Left renal cortex interstitium (tissue), 4 donors: ENCODE data around the gene UIMC1. TPM values are rescaled to one million over a fixed set of nuclear protein-coding genes. Genes with fewer than 3 reads are reported as not detected.
"Not testable (repeated sequence)": the region's sequence is repeated elsewhere in the genome, so short reads cannot be mapped to it uniquely, and the experiment has no call there.

Source experiments
- DNase-seq, 4 donors: peaks; one replicate each; pipeline ENCODE4 v3.0.0-alpha.2; 2013; ENCODE audit warnings: low read depth in 4 of 4, low spot score in 2 of 4, missing footprints in 1 of 4
- polyA plus RNA-seq, 4 donors: library from polyadenylated mRNA; unstranded; fragments of 120-200 nt; gene quantifications; one replicate each; pipeline ENCODE4 v1.2.1, GENCODE V29; 2013; ENCODE audit not compliant: insufficient read length in 4 of 4

UIMC1 gene
- polyA plus RNA-seq, 4 donors = 34.0 to 50.8 (median 42.8) TPM

DNA sequence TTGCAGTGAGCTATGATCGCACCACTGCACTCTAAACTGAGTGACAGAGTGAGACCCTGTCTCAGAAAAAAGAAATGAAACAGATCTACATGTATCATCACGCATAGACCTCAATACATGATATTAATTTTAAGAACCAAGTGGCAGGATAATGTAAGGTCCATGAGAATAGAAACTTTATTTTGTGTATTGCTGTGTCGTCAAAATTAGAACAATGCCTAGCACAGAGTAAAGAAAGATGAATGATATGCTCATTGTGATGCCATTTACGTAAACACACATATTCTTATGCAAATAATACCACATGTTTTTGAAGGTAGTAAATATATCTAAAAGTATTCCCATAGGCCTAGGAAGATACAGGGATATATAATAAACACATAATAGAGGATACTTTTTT is 3.6 kb upstream of the UIMC1 start:
- DNase-seq = no peak

DNA sequence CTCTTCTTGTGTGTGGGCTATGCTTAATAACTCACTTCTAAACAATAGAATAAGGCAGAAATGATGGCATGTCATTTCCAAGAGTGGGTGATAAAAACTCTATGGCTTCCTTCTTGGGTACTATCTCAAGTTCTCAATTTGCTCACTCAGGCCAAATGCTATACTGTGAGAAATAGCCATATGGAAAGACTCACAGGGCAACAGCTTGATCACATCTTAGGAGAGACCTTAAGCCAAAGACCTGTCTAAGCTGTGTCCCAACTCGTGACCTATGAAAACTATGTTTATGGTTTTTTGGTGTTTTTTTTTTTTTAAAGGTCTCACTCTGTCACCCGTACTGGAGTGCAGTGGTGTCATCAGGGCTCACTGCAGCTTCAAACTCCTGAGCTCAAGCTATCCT is 2.1 kb upstream of the UIMC1 start:
- no peak for DNase-seq

DNA sequence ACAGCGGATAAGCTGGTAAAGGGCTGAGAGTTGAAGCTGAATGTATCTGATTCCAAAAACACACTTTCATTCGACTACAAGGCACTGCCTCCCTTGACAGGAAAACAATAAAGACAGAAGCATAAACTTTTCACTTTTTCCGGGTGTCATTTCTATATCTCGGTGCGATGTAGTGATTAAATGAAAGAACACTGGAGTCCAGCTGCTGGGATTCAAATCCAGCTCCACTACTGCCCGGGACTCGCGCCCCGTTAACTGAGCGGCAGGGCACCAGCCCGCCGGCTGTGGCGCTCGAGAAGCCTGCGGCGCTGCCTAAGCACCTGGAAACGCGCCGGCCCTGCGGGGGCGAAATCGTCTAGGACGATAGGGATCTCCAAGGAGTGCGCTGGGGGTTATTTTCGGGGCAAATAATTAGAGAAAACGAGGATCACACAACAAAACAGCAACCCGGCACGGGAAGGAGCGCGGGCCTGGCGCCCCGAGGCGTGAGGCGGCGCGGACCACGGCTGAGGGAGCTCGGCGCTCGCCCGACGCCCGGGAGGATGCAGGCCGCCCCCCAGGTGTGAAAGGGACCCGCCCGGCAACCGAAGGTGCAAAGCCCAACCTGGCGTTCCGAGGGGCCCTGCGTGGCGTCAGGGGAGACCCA is 837 bp downstream of the UIMC1 start:
- DNase-seq = peak in 2 of 4 donors; percentile 34 to 49

DNA sequence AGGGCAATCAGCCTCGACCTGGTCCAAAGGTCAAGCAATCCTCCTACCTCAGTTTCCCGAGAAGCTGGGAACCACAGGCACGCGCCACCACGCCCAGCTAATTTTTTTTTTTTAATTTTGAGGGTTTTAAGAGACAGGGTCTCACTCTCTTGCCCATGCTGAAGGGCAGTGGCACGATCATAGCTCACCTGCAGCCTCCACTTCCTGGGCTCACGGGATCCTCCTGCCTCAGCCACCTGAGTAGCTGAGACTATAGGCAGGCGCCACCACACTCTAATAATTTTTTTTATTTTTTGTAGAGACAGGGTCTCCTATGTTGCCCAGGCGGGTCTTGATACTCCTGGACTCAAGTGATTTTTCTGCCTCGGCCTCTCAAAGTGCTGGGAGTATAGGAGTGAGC is 1.6 kb downstream of the UIMC1 start:
- DNase-seq = no peak

DNA sequence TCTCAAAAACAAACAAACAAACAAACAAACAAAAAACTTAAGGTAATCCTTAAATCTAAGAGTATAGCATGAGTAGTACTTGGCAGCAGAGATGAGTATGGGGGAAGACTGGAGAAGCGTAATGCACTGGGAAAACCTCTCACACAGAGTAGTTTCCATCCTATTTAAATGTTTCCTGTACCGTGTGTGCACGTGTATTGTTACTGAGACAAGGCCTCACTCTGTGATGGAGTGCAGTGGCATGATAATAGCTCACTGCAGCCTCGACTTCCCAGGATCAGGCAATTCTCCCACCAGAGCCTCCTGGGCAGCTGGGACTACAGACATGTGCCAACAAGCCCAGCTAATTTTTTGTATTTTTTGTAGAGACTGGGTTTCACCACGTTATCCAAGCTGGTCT is 2.9 kb downstream of the UIMC1 start:
- DNase-seq = no peak

DNA sequence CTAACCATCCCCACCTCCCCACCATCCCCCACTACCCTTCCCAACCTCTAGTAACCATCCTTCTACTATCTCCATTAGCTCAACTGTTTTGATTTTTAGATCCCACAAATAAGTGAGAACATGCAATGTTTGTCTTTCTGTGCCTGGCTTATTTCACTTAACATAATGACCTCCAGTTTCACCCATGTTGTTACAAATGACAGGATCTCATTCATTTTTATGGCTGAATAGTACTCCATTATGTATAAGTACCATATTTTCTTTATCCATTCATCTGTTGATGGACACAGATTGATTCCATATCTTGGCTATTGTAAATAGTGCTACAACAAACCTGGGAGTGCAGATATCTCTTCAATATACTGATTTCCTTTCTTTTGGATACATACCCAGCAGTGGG is 7.1 kb downstream of the UIMC1 start:
- not testable (repeated sequence) for DNase-seq

DNA sequence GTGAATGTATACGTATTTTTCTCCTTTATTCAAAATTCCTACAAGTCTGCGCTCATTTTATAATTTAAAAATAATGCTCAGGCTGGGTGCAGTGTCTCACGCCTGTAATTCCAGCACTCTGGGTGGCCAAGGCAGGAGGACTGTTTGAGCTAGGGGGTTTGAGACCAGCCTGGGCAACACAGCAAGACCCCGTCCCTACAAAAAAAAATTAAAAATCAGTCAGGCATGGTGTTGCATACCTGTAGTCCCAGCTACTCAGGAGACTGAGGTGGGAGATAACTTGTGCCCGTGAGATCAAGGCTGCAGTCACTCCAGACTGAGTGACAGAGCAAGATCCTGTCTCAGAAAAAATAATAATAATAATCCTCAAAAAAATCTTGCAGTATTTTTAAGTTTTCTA is 7.8 kb downstream of the UIMC1 start:
- DNase-seq = no peak

DNA sequence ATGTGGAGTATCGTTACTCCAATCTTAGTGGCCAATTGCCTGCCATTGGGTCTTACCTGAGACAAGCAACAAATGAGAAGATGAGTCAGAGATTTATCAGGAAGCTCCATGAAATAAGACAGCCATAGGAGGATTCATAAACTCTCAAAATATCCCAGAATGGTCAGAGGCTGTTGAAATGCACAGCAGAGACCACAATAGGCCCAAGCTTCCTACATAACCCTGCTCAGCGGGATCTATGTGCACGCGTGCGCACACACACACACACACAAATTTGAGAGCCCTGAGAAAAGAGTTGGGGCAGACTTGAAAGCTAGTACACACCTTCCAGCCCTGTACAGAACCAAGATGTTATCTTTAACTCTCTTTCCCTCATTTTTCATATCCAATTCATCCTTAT is 9.8 kb downstream of the UIMC1 start:
- no peak for DNase-seq

DNA sequence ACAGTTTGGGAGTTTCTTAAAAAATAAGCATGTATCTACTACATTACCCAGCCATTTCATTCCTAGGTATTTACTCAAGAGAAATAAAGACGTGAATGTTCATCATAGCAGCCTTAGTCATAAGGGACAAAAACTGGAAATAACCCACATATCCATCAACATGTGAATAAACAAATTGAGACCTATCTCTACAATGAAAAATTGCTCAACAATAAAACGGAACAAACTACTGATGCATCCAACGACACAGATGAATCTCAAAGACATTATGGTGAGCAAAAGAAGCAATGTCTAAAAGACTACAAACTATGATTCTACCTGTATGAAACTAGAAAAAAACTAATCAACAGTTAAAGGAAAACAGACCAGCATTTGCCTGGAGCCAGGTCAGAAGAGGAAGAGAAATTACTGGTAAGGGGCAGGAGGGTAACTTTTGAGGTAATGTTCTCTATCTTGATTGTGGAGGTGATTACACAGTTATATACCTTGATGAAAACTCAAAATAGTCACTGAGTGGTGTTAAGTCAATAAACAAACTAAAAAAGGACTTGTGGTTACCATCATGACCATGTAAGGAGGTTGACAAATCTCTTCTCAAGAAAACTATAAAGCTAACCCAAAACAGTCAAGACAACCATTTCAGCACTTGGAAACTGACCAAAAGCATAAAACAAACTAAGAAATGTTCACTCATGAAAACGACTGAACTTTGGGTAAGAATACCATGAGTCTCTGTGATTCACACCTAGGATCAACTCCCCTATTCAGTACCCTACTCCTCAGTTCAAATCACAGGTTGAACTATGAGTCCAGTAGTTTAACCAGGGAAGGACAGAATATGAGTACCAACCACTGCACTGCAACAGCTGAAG is 10.4 kb downstream of the UIMC1 start:
- DNase-seq = no peak

DNA sequence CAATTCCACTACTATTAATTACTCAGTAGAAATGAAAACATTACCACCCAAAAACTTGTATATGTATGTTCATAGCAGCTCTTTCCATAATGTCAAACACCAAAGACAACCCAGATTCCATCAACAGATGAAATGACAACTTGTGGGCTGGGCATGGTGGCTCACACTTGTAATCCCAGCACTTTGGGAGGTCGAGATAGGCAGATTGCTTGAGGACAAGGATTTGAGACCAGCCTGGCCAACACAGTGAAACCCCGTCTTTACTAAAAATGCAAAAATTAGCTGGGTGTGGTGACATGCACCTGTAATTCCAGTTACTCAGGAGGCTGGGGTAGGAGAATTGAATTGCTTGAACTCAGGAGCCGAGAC is 11.5 kb downstream of the UIMC1 start:
- no peak for DNase-seq

DNA sequence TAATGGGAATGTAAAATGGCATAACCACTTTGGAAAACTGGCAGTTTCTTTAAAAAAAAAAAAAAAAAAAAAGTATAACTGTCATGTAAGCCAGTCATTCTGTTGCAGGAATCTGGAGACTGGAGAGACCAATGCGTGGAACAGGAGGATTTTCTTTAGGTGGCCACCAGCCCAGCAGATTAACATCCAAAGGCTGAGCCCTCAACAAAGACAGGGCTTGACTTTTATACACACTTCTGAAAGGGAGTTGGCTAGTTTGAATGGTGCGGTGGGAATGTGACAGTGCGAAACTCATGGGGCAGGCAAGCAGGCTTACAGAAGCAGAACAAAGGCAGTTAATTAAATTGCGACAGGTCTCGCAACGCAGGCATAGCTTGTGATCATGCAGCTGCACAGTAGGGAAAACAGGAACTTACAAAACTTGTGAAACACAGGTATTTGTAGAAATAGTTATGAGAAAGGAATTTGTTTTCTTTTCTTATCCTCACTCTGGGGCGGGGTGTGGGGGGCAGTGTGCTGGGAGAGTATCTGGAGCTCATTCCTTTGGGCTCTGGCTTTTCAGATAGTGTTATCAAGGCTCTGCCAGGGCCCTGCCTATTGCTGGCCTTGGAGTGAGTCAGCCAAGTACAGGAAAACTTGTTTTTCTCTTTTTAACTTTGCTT is 12.0 kb downstream of the UIMC1 start:
- no peak for DNase-seq

DNA sequence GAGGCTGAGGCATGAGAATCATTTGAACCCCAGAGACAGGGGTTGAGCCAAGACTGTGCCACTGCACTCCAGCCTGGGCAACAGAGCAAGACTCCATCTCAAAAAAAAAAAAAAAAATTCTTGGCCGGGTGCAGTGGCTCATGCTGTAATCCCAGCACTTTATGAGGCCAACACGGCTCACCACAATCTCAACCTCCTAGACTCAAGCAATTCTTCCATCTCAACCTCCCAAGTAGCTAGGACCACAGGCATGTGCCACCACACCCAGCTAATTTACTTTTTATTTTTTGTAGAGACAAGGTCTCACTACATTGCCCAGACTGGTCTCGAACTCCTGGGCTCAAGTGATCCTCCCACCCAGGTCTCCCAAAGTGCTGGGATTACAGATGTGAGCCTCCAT is 13.5 kb downstream of the UIMC1 start:
- DNase-seq = not testable (repeated sequence)

DNA sequence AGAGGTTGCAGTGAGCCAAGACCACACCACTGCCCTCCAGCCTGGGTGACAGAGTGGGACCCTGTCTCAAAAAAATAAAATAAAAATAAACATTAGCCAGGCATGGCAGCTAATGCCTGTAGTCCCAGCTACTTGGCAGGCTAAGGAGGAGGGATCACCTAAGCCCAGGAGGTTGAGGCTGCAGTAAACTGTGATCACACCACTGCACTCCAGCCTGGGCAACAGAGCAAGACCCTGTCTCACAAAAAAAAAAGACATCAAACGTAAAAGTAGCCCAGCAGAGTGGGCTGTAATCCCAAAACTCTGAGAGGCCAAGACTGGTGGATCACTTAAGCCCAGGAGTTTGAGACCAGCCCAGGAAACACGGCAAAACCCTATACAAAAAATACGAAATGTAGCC is 19.0 kb downstream of the UIMC1 start:
- no peak for DNase-seq

DNA sequence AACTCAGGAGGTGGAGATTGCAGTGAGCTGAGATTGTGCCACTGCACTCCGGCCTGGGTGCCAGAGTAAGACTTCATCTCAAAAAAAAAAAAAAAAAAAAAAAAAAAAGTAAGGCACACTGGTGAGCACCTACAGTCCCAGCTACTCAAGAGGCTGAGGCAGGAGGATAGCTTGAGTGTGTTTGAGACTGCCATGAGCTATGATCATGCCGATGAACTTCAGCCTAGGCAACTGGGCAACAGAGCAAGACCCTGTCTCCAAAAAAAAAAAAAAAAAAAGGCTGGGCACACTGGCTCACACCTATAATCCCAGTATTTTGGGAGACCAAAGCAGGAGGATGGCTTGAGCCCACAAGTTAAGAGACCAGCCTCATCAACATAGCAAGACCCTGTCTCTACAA is 20.3 kb downstream of the UIMC1 start:
- DNase-seq = no peak

DNA sequence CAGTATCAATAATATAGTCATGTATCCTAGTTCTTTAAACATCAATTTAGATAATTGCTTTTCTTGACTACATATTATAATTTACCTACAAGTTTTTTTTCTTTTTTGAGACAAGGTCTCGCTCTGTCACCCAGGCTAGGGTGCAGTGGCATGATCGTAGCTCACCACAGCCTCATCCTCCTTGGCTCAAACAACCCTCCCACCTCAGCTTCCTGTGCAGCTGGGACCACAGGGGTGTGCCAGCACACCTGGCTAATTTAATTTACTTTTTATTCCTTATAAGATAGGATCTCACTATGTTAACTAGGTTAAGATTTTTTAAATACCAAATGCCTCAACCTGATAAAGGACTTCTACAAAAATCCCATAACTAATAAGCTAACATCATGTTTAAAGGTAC is 21.1 kb downstream of the UIMC1 start:
- DNase-seq = no peak

DNA sequence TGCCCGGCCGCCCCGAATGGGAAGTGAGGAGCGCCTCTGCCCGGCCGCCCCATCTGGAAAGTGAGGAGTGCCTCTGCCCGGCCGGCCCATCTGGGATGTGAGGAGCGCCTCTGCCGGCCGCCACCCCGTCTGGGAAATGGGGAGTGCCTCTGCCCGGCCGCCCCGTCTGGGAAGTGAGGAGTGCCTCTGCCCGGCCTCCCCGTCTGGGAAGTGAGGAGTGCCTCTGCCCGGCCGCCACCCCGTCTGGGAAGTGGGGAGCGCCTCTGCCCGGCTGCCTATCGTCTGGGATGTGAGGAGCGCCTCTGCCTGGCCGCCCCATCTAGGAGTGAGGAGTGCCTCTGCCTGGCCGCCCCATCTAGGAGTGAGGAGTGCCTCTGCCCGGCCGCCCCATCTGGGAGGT is 22.4 kb downstream of the UIMC1 start:
- DNase-seq = not testable (repeated sequence)

DNA sequence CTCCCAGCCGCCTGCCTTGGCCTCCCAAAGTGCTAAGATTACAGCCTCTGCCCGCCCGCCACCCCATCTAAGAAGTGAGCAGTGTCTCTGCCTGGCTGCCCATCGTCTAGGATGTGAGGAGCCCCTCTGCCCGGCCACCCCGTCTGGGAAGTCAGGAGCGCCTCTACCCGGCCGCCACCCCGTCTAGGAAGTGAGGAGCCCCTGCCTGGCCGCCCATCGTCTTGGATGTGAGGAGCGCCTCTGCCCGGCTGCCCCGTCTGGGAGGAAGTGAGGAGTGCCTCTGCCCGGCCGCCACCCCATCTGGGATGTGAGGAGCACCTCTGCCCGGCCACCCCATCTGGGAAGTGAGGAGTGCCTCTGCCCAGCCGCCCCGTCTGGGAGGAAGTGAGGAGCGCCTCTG is 23.0 kb downstream of the UIMC1 start:
- not testable (repeated sequence) for DNase-seq

DNA sequence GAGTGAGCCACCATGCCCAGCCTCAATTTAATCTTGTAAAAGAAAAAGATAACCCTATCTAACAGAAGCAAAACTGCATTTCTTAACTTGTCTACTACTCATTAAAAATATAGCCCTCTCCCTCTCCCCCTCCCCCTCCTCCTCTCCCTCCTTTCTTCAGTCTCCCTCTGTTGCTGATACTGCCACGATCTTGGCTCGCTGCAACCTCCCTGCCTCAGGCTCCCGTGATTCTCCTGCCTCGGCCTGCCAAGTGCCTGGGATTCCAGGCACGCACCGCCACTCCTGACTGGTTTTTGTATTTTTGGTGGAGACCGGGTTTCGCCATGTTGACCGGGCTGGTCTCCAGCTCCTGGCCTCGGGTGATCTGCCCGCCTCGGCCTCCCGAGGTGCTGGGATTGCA is 23.5 kb downstream of the UIMC1 start:
- DNase-seq = not testable (repeated sequence)

DNA sequence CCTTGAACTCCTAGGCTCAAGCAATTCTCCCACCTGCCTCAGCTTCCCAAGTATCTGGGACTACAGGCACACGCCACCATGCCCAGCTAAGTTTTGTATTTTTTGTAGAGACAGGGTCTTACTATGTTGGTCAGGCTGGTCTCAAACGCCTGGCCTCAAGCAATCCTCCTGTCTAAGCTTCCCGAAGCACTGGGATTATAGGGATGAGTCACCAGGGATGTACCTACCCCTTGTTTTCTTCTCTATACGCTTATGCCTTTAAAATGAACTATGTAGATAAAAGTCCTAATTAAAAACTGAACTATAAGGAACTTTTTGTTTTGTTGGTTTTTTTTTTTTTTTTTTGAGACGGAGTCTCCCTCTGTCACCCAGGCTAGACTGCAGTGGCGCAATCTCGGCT is 25.8 kb downstream of the UIMC1 start:
- no peak for DNase-seq

DNA sequence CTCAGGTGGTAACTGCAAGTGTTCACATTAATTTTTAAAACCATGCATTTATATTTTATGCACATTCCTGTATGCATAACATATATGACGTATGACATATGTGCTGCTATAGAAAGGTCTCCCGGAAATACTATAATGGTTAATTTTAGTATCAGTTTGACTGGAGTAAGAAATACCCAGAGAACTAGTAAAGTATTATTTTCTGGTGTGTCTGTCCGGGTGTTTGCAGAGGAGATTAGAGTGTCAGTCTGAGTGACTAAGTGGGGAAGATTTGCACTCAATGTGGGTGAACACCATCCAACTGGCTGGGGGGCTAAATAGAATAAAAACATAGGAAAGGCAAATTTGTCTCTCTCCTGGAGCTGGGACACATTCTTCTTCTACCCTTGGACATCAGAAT is 26.9 kb downstream of the UIMC1 start:
- DNase-seq = no peak

DNA sequence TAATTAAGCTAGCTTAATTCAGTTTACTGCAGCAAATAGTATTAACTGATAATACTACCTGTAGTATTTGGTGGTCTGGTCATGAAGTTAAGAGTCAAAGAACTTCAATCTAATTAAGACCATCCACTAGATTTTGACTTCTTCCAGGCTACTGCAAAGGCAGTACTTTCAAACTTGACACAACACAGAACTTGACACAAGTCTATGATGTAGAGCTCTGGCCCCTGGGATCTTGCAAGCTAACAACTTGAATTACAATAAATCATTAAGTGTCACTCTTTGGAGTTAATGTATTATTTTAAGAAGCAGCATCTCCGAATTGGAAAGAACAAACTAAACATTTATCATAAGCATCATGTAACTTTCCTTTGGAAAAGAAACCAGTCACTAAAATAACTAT is 40.9 kb downstream of the UIMC1 start:
- DNase-seq = no peak

DNA sequence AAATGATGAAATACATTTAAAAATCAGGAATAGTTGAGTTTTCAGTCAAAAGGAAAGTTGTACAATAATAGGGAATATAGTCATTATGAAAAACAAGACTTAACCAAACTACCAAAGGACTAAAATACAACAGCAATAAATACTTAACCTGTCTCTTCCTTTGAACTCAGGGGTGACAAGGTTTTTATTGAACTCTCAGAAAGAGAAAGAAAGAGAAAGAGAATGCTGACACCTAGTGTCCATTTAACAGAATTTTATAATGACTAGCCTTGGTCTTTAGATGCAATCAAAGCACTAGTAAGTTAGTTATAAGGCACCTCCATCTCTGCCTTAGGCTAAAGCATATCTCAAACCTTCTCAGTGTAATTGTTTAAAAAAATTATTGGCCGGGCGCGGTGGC is 47.5 kb downstream of the UIMC1 start:
- peak in 1 of 4 donors; percentile 7 for DNase-seq
